Activated CD4-positive, alpha-beta T cell treated with anti-CD3 and anti-CD28 coated beads for 36 hours (primary cell): Measurements from ENCODE around the gene FAM184B. TPM values are rescaled to one million over a fixed set of nuclear protein-coding genes. Genes with fewer than 3 reads are reported as not detected.

Experiments used
- ATAC-seq: fragments of 200-7000 bp; cut with Tn5 transposase; one replicate; pipeline ENCODE4 v1.10.0; 2021; ENCODE audit warnings: mild to moderate bottlenecking, moderate library complexity
- CTCF ChIA-PET: fragments of 350-600 bp; sonication (Branson Sonifier 250); formaldehyde crosslinking; loops from one replicate; lab custom pipeline; 2021; ENCODE audit warnings: antibody characterized with exemption; lab: Charles Lee
- POLR2A ChIA-PET: fragments of 350-600 bp; sonication (Branson Sonifier 250); formaldehyde crosslinking; loops from one replicate; lab custom pipeline; 2021; ENCODE audit warnings: antibody characterized with exemption, inconsistent platforms; lab: Charles Lee
- DNase-seq: peaks from one replicate; pipeline ENCODE4 v3.0.0-alpha.2; 2020
- H3K27ac Mint-ChIP-seq: one replicate; pipeline ENCODE4 v1.8.0; 2021; ENCODE audit warnings: mixed read lengths
- H3K27me3 Mint-ChIP-seq: one replicate; pipeline ENCODE4 v1.8.0; 2021; ENCODE audit warnings: mixed read lengths
- H3K36me3 Mint-ChIP-seq: one replicate; pipeline ENCODE4 v1.8.0; 2021; ENCODE audit warnings: low read depth, mixed read lengths
- H3K4me1 Mint-ChIP-seq: one replicate; pipeline ENCODE4 v1.8.0; 2021; ENCODE audit warnings: mixed read lengths
- H3K4me3 Mint-ChIP-seq: one replicate; pipeline ENCODE4 v1.8.0; 2021; ENCODE audit warnings: mild to moderate bottlenecking, moderate library complexity, mixed read lengths
- H3K9me3 Mint-ChIP-seq: one replicate; pipeline ENCODE4 v1.8.0; 2021; ENCODE audit warnings: low read depth, mixed read lengths
- intact Hi-C, 2 experiments: fragments of 100-400 bp; cut with DNase I in 1 of 2; cut with micrococcal nuclease in 1 of 2; formaldehyde crosslinking; loops; one replicate each; pipeline versions ENCODE4 v1.14.2 to v1.15.1; 2022 to 2024; cut with DNase I, micrococcal nuclease
- total RNA-seq, 2 experiments: library from RNA; stranded (reverse); gene quantifications; one replicate each; pipeline ENCODE4 v1.2.3, GENCODE V29; 2021

The FAM184B gene
- total RNA-seq: under 1 TPM in 1 of 2 experiments, not detected in 1; 0.04 TPM

DNA sequence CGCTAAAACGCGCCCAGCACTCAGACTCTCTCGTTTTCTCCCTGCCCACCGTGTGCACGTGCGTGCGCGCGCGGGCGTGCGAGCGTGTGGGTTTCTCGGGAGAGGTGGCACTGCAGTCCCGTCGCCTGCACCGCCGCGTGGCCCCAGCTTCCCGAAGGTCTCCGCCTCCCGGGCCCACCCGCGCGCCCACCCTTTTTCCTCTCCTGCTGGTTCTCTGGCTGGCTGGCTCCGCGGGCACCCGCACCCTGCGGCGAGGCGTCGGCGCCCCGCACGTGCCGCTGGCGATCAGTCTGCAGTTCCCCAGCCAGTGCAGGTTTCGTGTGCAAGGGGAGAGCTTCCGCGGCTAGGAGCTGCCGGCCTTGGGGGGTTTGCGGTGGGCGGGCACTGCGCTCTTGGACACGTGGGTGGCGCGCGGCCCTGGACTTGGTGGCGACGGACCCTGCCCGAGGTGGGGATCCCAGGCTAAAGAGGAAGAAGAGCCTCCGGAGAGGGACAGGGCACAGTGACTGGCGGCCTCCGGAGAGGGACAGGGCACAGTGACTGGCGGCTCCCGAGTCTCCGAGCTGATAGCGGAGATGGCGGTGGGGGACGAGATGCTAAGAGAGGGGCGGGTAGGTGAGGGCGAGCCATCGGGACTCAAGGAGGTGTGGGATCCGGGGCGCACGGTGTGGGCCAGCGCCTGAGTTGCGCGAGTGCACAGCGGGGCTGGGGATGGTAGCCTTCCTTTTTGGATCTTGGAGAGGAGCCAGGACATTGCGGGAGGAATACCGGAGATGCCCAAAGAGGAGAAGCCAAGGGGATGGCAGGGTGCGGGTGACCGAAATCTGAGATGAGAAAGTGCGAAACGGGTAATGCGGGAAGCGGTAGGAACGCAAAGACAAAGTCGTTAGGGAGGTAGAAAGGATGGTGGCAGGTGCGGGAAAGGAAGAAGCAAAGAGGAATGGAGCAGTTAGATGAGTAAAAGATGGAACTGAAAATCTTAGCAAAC, at the start of gene FAM184B:
Gene FAM184B, minus strand, starts transcription at position 322 of the 988 bp plus-strand sequence. CDS start 322 bp downstream, outside the sequence.
- Mint-ChIP-seq H3K27me3 (peaks cover 31% of the 10 kb centered on the region), H3K4me1 (peaks cover 17% of the 10 kb centered on the region), H3K4me3 (peak within 1 kb of the TSS; percentile 3), H3K9me3 (no peaks in the 10 kb centered on the region), H3K27ac (no peak within 1 kb of the TSS), H3K36me3 (no peaks in the 10 kb centered on the region)
- ATAC-seq (peak; percentile 49), DNase-seq (peak; percentile 26)
- CTCF ChIA-PET: interaction anchor here (1.1 kb wide), 1 partner anchor 28 kb away, joined by 4 read pairs; no protein-coding TSS in a partner anchor
- POLR2A ChIA-PET: no interaction called here
- intact Hi-C loops: no loop called here

DNA sequence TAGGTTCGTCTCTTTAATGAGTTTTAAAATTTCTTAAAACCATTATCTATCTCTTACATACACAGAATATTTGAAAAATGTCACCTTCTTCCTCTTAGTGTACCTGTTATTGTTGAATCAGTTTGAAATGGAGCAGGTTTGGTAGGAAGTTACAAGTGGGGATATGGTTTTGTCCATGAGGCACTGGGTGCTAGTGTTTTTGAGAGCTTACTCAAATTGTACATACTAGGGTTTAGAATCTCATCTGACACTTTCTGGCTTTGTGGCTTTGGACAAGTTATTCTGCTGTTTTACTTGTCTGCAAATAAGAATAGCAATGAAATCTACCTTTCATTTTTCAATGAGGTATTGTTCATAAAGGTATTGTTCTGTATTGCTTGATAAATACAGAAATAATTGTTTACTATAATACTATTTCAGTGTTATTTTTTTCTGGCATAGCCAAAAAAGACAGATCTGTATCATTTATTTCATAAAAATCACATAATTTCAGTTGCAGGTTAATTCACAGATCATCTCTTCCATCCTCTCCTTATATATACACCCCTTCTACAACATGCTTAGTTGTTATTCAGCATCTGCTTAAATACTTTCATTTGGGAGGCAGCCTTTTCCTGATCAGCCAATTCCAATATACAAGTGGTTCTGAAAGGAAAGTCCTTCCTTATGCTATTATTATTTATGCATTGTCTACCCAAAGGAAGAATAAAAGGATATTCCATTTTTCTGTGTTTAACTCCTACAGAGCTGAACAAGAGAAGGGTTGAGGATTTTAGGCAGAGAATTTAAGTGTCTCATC, 42.6 kb upstream of the FAM184B start:
- intact Hi-C loops: no loop called here
- no peak for DNase-seq
- no peak overlapping the region for H3K4me3 Mint-ChIP-seq
- peaks cover 58% of the 10 kb centered on the region for H3K36me3 Mint-ChIP-seq
- no peaks in the 10 kb centered on the region for H3K9me3 Mint-ChIP-seq
- no peak overlapping the region for H3K27ac Mint-ChIP-seq
- ChIA-PET POLR2A (no interaction called here), CTCF (no interaction called here)
- H3K4me1 Mint-ChIP-seq: peaks cover 7% of the 10 kb centered on the region
- no peak for ATAC-seq
- no peaks in the 10 kb centered on the region for H3K27me3 Mint-ChIP-seq

GRCh38 chr4:17817027-17817426, 35.6 kb upstream of the FAM184B start:
- Mint-ChIP-seq H3K4me1 (peaks cover 12% of the 10 kb centered on the region), H3K36me3 (peaks cover 59% of the 10 kb centered on the region), H3K27ac (no peak overlapping the region), H3K27me3 (no peaks in the 10 kb centered on the region), H3K9me3 (no peaks in the 10 kb centered on the region), H3K4me3 (no peak overlapping the region)
- ATAC-seq (peak; percentile 84), DNase-seq (no peak)
- POLR2A ChIA-PET: interaction anchor here (0.6 to 0.9 kb wide), 2 partner anchors 160 to 206 kb away, joined by 3 to 4 read pairs; no protein-coding TSS in a partner anchor
- CTCF ChIA-PET: interaction anchor here (0.6 to 2.0 kb wide), 15 partner anchors 8 to 778 kb away, joined by 3 to 10 read pairs (median 4); no protein-coding TSS in a partner anchor
- intact Hi-C loops: loop anchor here (1.0 to 10.0 kb wide), 3 partner anchors 302 to 776 kb away; partner anchors contain the start of genes CLRN2 (in 1 of the 2) and QDPR (in 1 of the 2)

GRCh38 chr4:17816142-17816541, 34.7 kb upstream of the FAM184B start:
- Mint-ChIP-seq H3K27me3 (no peaks in the 10 kb centered on the region), H3K27ac (no peak overlapping the region), H3K4me1 (peaks cover 15% of the 10 kb centered on the region), H3K36me3 (peaks cover 62% of the 10 kb centered on the region), H3K4me3 (no peak overlapping the region), H3K9me3 (no peaks in the 10 kb centered on the region)
- DNase-seq (no peak), ATAC-seq (no peak)
- POLR2A ChIA-PET: no interaction called here
- intact Hi-C loops: loop anchor here in 1 of 2 experiments (10.0 kb wide), 1 partner anchor 301 kb away; the partner anchor contains the start of genes CLRN2 and QDPR
- CTCF ChIA-PET: interaction anchor here (0.7 to 2.0 kb wide), 7 partner anchors 9 to 778 kb away, joined by 3 to 10 read pairs (median 4); no protein-coding TSS in a partner anchor

DNA sequence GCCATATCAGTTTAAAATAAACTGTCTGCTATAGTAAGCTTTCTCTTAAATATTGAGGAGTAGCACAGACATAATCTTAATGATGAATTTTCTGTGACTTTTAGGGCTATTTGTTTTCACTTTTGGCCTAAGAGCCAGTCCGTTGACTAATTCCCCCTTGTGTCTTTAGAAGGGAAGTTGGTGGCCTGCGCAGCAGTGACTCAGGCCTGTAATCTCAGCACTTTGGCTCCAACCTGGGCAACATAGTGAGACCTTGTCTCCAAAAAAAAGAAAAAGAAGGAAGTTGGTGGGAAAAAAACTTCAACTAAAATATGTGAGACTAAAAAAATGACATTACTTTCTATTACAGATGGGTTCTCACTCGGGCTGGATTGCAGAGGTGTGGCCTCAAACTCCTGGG, 32.7 kb upstream of the FAM184B start:
- DNase-seq (no peak), ATAC-seq (no peak)
- Mint-ChIP-seq H3K27ac (no peak overlapping the region), H3K4me3 (no peak overlapping the region), H3K9me3 (no peaks in the 10 kb centered on the region), H3K36me3 (peaks cover 66% of the 10 kb centered on the region), H3K27me3 (no peaks in the 10 kb centered on the region), H3K4me1 (peaks cover 15% of the 10 kb centered on the region)
- ChIA-PET CTCF (interaction anchor here (0.8 to 1.5 kb wide), 2 partner anchors 9 to 262 kb away, joined by 3 to 4 read pairs; no protein-coding TSS in a partner anchor), POLR2A (interaction anchor here (0.7 kb wide), 1 partner anchor 204 kb away, joined by 3 read pairs; no protein-coding TSS in a partner anchor)
- intact Hi-C loops: loop anchor here in 1 of 2 experiments (10.0 kb wide), 1 partner anchor 299 kb away; the partner anchor contains the start of genes CLRN2 and QDPR

- no peaks in the 10 kb centered on the region for H3K27me3 Mint-ChIP-seq
- peaks cover 23% of the 10 kb centered on the region for H3K4me1 Mint-ChIP-seq
- peak overlapping the region; percentile 98 for H3K4me3 Mint-ChIP-seq
- H3K9me3 Mint-ChIP-seq: no peaks in the 10 kb centered on the region
- intact Hi-C loops: loop anchor here in 1 of 2 experiments (10.0 kb wide), 1 partner anchor 298 kb away; the partner anchor contains the start of genes CLRN2 and QDPR
- peaks cover 67% of the 10 kb centered on the region for H3K36me3 Mint-ChIP-seq
- DNase-seq: no peak
- no peak overlapping the region for H3K27ac Mint-ChIP-seq
- CTCF ChIA-PET: interaction anchor here (1.2 to 1.3 kb wide), 2 partner anchors 15 to 192 kb away, joined by 3 read pairs; no protein-coding TSS in a partner anchor
- POLR2A ChIA-PET: no interaction called here
- ATAC-seq: no peak
Observed at GRCh38 chr4:17812801-17813200, 31.4 kb upstream of the FAM184B start.

- no peak for ATAC-seq
- H3K27me3 Mint-ChIP-seq: no peaks in the 10 kb centered on the region
- ChIA-PET POLR2A (no interaction called here), CTCF (interaction anchor here (0.7 to 1.3 kb wide), 3 partner anchors 15 to 489 kb away, joined by 3 read pairs; no protein-coding TSS in a partner anchor)
- H3K4me3 Mint-ChIP-seq: peak overlapping the region; percentile 98
- H3K27ac Mint-ChIP-seq: peak overlapping the region; percentile 5
- intact Hi-C loops: loop anchor here in 1 of 2 experiments (10.0 kb wide), 1 partner anchor 297 kb away; the partner anchor contains the start of genes CLRN2 and QDPR
- DNase-seq: no peak
- peaks cover 29% of the 10 kb centered on the region for H3K4me1 Mint-ChIP-seq
- H3K36me3 Mint-ChIP-seq: peaks cover 67% of the 10 kb centered on the region
- no peaks in the 10 kb centered on the region for H3K9me3 Mint-ChIP-seq
Observed at GRCh38 chr4:17812125-17812524, 30.7 kb upstream of the FAM184B start.

DNA sequence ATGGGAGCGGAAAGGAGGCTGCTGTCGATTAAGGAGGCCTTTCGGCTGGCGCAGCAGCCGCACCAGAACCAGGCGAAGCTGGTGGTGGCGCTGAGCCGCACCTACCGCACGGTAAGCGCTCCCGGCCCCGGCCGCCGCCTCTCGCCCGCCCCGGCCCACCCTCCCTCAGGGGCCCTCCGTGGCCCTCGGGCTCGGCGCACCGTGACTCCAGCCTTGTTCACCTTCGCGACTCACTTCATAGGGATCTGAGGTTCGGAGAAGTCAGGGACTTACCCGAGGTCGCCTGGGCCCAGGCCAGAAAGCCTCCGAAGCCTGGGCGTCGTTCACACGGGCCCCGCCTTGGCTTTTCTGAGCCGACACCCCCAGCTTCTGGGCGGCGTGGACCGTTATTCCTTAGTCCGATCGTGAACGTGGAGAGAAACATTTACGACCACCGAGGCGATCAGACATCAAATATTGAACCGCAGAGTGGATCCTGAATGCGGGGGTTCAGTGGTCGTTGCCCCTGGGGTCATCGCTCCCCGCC, 29.7 kb upstream of the FAM184B start:
- ChIA-PET POLR2A (interaction anchor here (0.7 kb wide), 1 partner anchor 27 kb away, joined by 9 read pairs; no protein-coding TSS in a partner anchor), CTCF (interaction anchor here (1.0 to 4.0 kb wide), 3 partner anchors 15 to 234 kb away, joined by 4 to 18 read pairs (median 10); partner anchors contain the start of gene LAP3)
- Mint-ChIP-seq H3K27ac (peak overlapping the region; percentile 100), H3K27me3 (no peaks in the 10 kb centered on the region), H3K36me3 (peaks cover 60% of the 10 kb centered on the region), H3K4me1 (peaks cover 36% of the 10 kb centered on the region), H3K9me3 (no peaks in the 10 kb centered on the region), H3K4me3 (peak overlapping the region; percentile 98)
- ATAC-seq (peak; percentile 20), DNase-seq (peak; percentile 62)
- intact Hi-C loops: loop anchor here (2.0 to 10.0 kb wide), 2 partner anchors 296 to 1584 kb away; partner anchors contain the start of genes CLRN2 (in 1 of the 2), QDPR (in 1 of the 2) and TAPT1 (in 1 of the 2)

GRCh38 chr4:17810260-17811077, 29.0 kb upstream of the FAM184B start, which contains the start of the genes DCAF16 and NCAPG:
Gene DCAF16, minus strand, starts transcription at chr4:17810757. Its CDS starts 6,616 bp downstream, at chr4:17804141.
Gene NCAPG, plus strand, starts transcription at chr4:17810979. Its CDS starts 99 bp downstream, at chr4:17811078.
- Mint-ChIP-seq H3K9me3 (no peaks in the 10 kb centered on the region), H3K27ac (peak within 1 kb of the TSS; percentile 100), H3K4me3 (peak within 1 kb of the TSS; percentile 98), H3K36me3 (peaks cover 56% of the 10 kb centered on the region), H3K27me3 (no peaks in the 10 kb centered on the region), H3K4me1 (peaks cover 42% of the 10 kb centered on the region)
- peak; percentile 91 for ATAC-seq
- POLR2A ChIA-PET: interaction anchor here (0.6 to 2.4 kb wide), 6 partner anchors 13 to 779 kb away, joined by 3 to 8 read pairs (median 4); partner anchors contain the start of genes LAP3, LCORL and MED28
- peak; percentile 99 for DNase-seq
- intact Hi-C loops: loop anchor here (1.0 to 10.0 kb wide), 8 partner anchors 196 to 1584 kb away; partner anchors contain the start of genes LAP3 (in 2 of the 2), MED28 (in 2 of the 2), QDPR (in 2 of the 2) and CLRN2 (in 1 of the 2)
- CTCF ChIA-PET: interaction anchor here (0.6 to 4.0 kb wide), 7 partner anchors 10 to 261 kb away, joined by 3 to 18 read pairs (median 4); partner anchors contain the start of gene LAP3
